D721Med (cell line): ENCODE results near the gene BBX.

Source experiments
- DNase-seq: peaks from one replicate; pipeline ENCODE4 v3.0.0; 2011; ENCODE audit warnings: low spot score; ENCODE audit not compliant: insufficient read length
- FAIRE-seq: peaks from 2 replicates; lab custom pipeline; 2011; peaks lifted over from hg19 to GRCh38; lab: Jason Lieb, UNC
- TF ChIP-seq, protein P1 (sequence below): IDR thresholded peaks from 2 replicates; pipeline ENCODE4 v1.5.1; 2012; ENCODE audit warnings: mild to moderate bottlenecking, control low read depth; ENCODE audit not compliant: insufficient read depth; ENCODE audit errors: missing control alignments

Gene BBX

DNA sequence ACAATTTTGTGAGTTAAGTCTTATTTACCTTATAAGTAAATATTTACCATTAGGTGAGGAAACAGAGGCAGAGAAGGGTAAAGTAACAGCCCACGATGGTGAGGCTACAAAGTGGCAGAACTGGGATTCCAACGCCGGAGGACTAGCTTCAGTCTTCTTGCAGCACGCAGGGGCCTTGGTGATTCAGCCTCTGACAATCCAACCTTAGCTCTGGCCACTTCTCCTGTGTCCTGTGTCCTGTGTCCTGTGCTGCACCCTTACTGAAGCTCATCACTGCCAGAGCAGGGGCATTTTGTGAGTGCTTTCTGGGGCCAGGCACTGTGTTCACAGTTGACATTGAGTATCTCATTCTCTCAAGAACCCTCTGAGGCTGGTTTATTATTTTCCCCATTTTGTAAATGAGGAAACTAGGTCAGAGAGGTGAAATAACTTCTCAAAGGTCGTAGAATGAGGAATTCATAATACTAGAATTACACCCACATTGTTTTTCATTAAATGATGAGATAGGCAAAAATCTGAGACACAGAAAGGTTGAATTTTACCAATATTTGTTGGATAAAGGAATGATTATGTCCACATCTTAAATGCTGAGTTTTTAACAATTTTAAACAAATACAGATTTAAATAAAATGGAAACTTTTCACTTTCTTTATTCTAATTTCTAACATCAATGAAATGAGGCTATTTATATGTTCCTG is 215.9 kb downstream of the BBX start:
- FAIRE-seq (no peak), DNase-seq (no peak)
- TF ChIP-seq, protein P1, sequence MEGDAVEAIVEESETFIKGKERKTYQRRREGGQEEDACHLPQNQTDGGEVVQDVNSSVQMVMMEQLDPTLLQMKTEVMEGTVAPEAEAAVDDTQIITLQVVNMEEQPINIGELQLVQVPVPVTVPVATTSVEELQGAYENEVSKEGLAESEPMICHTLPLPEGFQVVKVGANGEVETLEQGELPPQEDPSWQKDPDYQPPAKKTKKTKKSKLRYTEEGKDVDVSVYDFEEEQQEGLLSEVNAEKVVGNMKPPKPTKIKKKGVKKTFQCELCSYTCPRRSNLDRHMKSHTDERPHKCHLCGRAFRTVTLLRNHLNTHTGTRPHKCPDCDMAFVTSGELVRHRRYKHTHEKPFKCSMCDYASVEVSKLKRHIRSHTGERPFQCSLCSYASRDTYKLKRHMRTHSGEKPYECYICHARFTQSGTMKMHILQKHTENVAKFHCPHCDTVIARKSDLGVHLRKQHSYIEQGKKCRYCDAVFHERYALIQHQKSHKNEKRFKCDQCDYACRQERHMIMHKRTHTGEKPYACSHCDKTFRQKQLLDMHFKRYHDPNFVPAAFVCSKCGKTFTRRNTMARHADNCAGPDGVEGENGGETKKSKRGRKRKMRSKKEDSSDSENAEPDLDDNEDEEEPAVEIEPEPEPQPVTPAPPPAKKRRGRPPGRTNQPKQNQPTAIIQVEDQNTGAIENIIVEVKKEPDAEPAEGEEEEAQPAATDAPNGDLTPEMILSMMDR: no peak

DNA sequence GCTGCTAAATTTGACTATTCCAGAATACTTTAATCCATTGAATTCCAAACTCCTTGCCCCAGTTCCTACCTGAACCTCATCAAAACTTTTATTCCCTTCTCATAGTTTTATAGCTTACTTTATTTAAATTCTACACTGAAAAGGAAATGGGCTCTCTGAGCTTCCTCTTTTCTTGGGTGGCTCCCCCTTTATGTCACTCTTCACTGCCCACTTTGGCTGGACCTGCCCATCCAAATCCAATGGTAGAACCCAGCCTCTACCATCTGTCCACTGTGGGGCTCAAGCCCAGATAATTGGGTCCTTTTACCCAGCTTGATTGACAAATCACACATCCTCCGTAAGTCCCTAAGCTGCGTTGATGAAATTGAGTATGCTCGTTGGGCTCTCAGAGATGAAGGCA is 216.5 kb downstream of the BBX start:
- FAIRE-seq (no peak), DNase-seq (no peak)
- TF ChIP-seq, protein P1: no peak

DNA sequence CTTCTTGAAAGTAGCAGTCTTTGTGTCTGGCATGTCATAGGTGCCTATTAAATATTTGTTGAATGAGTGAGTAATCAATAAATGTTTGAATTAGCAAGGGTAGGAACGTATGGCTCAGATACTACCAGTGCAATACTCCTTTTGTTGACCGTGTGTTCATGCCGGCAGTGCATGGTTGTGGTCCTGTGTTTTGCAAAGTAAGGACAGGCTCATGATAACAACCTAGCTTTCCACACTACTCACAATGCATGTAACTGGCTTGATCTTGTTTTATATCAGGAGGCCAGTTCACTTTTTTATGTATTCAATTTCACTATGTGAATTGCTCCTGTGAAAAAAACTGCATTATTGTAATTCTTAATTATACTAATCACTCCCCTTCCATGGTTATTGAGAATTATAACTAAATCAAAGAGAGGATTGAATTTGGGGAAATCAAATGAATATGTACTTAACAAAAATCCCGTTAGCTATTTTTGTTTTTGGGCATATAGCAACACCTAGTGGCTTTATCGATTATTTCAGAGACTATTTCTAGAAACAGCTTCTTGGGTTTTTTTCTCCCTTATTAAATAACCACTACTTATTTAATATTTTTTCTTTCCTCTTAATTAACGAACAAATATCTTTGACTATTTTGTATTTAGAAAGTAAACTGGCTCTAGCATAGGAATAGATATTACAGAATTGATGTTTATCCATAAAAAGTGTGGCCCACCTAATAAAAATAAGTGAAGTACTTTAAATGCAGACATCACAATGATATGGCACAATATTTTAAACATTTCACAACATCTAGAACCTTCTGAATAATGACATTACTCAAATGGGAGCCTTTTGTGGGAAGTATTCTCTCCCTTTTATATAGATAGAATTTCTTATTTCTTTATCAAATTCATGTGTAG is 218.5 kb downstream of the BBX start:
- no peak for DNase-seq
- TF ChIP-seq, protein P1: peak; percentile 59
- FAIRE-seq: peak; percentile 67

DNA sequence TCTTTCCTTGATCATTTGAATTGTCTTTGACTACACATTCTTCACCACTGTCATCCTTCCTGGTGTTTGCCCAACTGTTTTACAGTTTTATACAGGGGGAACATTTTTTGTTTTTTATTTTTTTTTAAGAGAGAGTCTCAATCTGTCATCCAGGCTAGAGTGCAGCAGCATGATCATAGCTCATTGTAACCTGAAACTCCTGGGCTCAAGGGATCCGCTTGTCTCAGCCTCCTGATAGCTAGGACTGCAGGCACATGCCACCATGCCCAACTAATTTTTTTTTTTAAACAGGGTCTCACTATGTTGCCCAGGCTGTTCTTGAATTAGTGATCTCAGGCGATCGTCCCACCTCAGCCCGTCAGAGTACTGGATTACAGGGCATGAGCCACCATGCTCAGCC is 222.6 kb downstream of the BBX start:
- DNase-seq (no peak), FAIRE-seq (no peak)

DNA sequence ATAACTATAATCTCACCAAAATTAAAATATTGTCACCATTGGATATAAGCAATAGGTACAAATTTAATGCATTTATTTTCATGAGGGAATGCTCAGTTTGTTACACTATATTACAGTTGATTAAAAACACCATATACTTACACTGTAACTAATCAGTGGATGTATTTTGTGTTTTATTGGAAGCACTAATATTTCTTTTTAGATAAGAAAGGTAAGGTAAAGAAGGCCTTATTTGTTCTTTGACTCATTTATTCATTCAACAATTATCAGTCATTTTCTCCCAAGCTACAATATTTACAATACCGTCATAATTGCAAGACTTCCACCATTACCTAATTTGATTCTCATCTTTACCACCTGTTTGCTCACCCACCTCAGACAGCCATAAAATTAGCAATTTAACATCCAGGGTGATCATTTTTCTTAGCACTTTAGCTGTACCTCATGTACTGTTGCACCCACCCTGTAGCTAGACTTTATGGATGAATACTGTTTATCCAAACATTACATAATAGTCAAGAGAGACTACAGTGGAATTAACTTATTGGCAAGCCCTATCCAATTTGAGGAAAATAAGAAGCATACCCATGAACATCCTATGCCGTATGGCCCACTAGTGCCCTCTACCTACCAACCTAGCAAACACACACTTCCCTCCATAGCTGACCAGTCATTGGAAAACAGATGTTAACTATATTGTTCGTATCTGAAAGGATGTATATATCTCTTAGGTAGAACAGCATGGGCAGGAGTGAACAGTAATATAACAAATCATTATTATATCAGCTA is 229.6 kb downstream of the BBX start:
- DNase-seq (no peak), FAIRE-seq (peak; percentile 60)
- TF ChIP-seq, protein P1: peak; percentile 37

More for the DNA sequence above, 222.6 kb downstream of the BBX start:
- TF ChIP-seq, protein P1: no peak

DNA sequence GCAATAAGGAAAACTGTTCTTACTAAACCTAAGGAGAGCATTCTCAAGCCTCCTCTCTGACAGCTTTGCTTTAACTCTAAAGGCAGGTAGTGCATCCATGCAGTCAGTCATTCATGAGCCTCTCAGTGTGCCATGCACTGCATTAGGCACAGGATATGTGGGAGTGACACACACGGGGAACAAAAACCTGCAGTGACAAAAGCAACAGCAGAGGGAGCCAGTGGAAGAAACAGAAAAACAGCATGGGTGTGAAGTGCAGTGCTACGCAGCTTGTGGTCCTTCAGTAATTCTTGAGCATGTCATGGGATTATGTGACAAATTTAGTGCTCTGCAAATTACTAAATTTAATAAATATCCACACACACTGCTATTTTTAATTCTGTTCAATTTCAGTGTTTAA is 230.7 kb downstream of the BBX start:
- TF ChIP-seq, protein P1: peak; percentile 67
- DNase-seq (no peak), FAIRE-seq (peak; percentile 68)
